Esophagus muscularis mucosa (tissue), 4 donors: Measurements from ENCODE around the gene ARHGAP31. TPM values are rescaled to one million over a fixed set of nuclear protein-coding genes. Genes with fewer than 3 reads are reported as not detected.
A peak's percentile ranks its signal among the peaks of the same experiment; 100 is the strongest.

Experiments
- DNase-seq: peaks from one replicate; pipeline ENCODE4 v3.0.0-alpha.2; 2017; ENCODE audit errors: extremely low spot score
- H3K27ac ChIP-seq, 4 donors: fragments of 200-600 bp; sonication (generic); replicated peaks in 1 of 4; 1 replicate in 3 of 4; 2 replicates in 1 of 4; pipeline ENCODE4 v1.5.1; 2016 to 2019; ENCODE audit warnings: mild to moderate bottlenecking in 1 of 4
- H3K27me3 ChIP-seq, 4 donors: fragments of 200-600 bp; sonication (generic); one replicate each; pipeline versions ENCODE4 v1.5.1 to v1.6.0; 2016 to 2019
- H3K36me3 ChIP-seq, 4 donors: fragments of 200-600 bp; sonication (generic); one replicate each; pipeline ENCODE4 v1.5.1; 2016 to 2019
- H3K4me1 ChIP-seq, 4 donors: fragments of 200-600 bp; sonication (generic); one replicate each; pipeline ENCODE4 v1.5.1; 2016 to 2019
- H3K4me3 ChIP-seq, 4 donors: fragments of 200-600 bp; sonication (generic); 1 replicate in 2 of 4; 2 replicates in 2 of 4; pipeline ENCODE4 v1.5.1; 2016 to 2019; ENCODE audit warnings: mild to moderate bottlenecking in 4 of 4, moderate library complexity in 1 of 4
- H3K9me3 ChIP-seq, 4 donors: fragments of 200-600 bp; sonication (generic); 1 replicate in 3 of 4; 2 replicates in 1 of 4; pipeline ENCODE4 v1.5.1; 2016 to 2019
- EP300 ChIP-seq: sonication (generic); formaldehyde crosslinking; IDR thresholded peaks from one replicate; pipeline ENCODE4 v1.6.1; 2017; ENCODE audit warnings: antibody characterized with exemption
- POLR2A ChIP-seq: fragments of 450-650 bp; IDR thresholded peaks from one replicate; pipeline ENCODE4 v1.6.1; 2017; ENCODE audit warnings: antibody characterized with exemption, moderate library complexity, mild to moderate bottlenecking, low read depth
- POLR2AphosphoS5 ChIP-seq, 2 donors: sonication (generic); formaldehyde crosslinking; IDR thresholded peaks; one replicate each; pipeline ENCODE4 v1.6.1; 2017; ENCODE audit warnings: antibody characterized with exemption in 2 of 2
- WGBS: methylation state at CpG from one replicate; pipeline ENCODE4 v1.1.5; 2018; 5-methylcytosine and 5-hydroxymethylcytosine counted together
- intact Hi-C: fragments of 100-400 bp; cut with DNase I; formaldehyde crosslinking; loops from one replicate; pipeline ENCODE4 v1.15.1; 2023
- total RNA-seq, 4 donors: library from RNA; depleted of rRNA; stranded (reverse); fragments of >200 nt; gene quantifications; one replicate each; pipeline versions ENCODE4 v1.1.0 to v1.2.1, GENCODE V29; 2016
- TF ChIP-seq, protein P1 (sequence below), 3 experiments: fragments of 200-600 bp in 2 of 3; fragments of 450-650 bp in 1 of 3; sonication (generic) in 2 of 3; IDR thresholded peaks; one replicate each; pipeline ENCODE4 v1.5.1; 2017 to 2019; ENCODE audit warnings: antibody characterized with exemption in 3 of 3, mild to moderate bottlenecking in 2 of 3, moderate library complexity in 1 of 3

Gene ARHGAP31
- total RNA-seq, 4 donors from 2014 or later, result 14.5 to 25.9 (median 23.1) TPM

DNA sequence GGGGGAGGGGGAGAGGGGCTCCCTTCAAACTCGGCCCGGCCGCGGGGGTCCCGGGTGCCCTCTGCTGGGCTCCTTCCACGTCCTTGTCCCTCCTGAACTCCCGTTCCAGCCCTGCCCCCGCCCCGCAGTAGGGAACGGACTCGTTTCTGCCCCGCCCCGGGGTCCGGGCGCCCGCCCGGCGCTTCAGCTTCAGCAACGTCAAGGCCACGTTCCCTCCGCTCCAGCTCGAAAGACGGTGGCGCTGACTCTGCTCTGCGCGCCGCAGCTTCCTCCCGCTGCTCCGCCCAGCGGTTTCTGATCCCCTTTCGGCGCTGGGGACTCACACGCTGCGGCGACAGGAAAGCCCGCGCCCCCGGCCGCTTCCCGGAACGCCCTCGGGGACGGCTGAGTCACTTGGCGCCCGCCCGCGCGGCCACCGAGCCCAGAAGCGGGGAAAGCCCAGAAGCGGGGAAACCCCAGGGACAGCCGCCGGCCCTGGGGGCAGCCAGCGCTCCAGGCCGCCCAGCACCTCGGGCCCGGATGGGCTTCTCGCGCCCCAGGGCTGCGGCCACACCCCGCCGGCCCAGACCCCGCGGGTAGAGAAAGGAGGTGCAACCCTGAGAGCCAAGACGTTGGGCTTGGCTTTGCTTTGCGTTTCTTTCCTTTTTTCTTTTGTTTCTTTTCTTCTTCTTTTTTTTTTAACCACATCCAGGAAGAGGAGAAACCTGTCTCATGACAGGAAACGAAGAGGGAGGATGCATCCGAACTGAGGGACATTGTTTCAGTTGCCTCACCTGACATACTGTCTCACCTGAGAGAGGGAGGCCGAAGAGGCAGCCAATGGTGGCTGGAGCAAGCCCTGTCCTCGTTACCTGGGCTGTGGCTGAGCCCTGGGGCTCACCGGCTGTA lies 28.9 kb downstream of the ARHGAP31 start:
- 6% methylated on average over 33 of the region's 71 CpGs for WGBS
- H3K27ac ChIP-seq, result peak overlapping the region; percentile 87 to 96 (median 92)
- no peaks in the 10 kb centered on the region for H3K9me3 ChIP-seq
- DNase-seq, result peak; percentile 94
- H3K27me3 ChIP-seq, result no peaks in the 10 kb centered on the region
- TF ChIP-seq, protein P1, sequence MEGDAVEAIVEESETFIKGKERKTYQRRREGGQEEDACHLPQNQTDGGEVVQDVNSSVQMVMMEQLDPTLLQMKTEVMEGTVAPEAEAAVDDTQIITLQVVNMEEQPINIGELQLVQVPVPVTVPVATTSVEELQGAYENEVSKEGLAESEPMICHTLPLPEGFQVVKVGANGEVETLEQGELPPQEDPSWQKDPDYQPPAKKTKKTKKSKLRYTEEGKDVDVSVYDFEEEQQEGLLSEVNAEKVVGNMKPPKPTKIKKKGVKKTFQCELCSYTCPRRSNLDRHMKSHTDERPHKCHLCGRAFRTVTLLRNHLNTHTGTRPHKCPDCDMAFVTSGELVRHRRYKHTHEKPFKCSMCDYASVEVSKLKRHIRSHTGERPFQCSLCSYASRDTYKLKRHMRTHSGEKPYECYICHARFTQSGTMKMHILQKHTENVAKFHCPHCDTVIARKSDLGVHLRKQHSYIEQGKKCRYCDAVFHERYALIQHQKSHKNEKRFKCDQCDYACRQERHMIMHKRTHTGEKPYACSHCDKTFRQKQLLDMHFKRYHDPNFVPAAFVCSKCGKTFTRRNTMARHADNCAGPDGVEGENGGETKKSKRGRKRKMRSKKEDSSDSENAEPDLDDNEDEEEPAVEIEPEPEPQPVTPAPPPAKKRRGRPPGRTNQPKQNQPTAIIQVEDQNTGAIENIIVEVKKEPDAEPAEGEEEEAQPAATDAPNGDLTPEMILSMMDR (IDR thresholded peaks at IDR 0.05), result peak in 1 of 3 experiments; percentile 5
- TF ChIP-seq POLR2AphosphoS5 (IDR thresholded peaks at IDR 0.05), result peak; percentile 67 to 84
- no peak for TF ChIP-seq POLR2A
- TF ChIP-seq EP300, result no peak
- H3K36me3 ChIP-seq, result no peaks in the 10 kb centered on the region
- H3K4me1 ChIP-seq, result peaks cover 22 to 28% (median 27%) of the 10 kb centered on the region in 4 donors
- intact Hi-C loops, result loop anchor here (2.0 kb wide), 1 partner anchor 28 kb away; the partner anchor contains the start of gene ARHGAP31
- H3K4me3 ChIP-seq, result peak overlapping the region; percentile 61 to 79 (median 69)

DNA sequence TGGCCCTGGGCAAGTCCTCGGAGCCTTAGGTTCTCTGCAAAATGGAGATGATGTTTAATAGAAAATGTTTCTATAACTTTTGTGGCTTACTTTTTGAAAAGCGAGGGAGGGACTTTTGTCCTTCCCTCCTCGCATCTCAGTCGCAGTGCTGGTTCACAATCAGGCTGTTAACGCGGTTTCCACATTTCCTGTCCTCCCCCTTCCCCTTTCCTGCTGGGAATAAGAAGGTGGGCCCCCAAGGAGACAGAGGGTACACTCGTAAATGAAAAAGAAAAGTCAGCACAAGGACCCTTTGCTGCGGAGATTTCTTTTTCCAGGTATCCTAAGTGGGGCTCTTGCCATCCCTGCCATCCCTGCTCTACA lies 29.5 kb downstream of the ARHGAP31 start:
- TF ChIP-seq POLR2AphosphoS5 (IDR thresholded peaks at IDR 0.05), result no peak
- TF ChIP-seq EP300, result no peak
- no peak for TF ChIP-seq POLR2A
- TF ChIP-seq, protein P1 (IDR thresholded peaks at IDR 0.05), result no peak
- peak overlapping the region; percentile 87 to 96 (median 92) for H3K27ac ChIP-seq
- H3K27me3 ChIP-seq, result no peaks in the 10 kb centered on the region
- H3K9me3 ChIP-seq, result no peaks in the 10 kb centered on the region
- WGBS, result 70% methylated on average over 8 of the region's 8 CpGs
- peaks cover 0 to 2% (median 0%) of the 10 kb centered on the region in 4 donors for H3K36me3 ChIP-seq
- H3K4me3 ChIP-seq, result peak overlapping the region; percentile 61 to 79 (median 69)
- no peak for DNase-seq
- H3K4me1 ChIP-seq, result peaks cover 22 to 33% (median 28%) of the 10 kb centered on the region in 4 donors
- intact Hi-C loops, result loop anchor here (2.0 kb wide), 1 partner anchor 29 kb away; the partner anchor contains the start of gene ARHGAP31

DNA sequence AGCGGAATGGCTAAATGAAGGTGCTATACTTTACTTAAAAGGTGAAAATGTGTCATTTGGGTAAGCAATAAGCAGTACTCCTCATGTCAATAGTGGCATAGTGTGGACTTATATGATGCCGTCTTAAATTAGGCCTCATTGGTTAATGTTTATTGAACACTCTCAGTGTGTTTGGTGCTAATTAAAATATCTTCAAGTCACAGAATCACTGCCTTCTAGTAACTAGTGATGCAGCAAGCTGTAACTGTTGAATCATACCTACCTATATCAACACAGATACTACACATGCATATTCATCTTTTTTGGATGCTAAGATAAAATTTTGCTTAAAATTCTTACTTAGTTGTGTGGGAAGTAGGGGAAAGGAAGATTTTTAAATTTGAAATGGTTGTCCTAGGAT lies 30.7 kb downstream of the ARHGAP31 start:
- Histone ChIP-seq H3K4me3 (no peak overlapping the region), H3K4me1 (peaks cover 27 to 44% (median 33%) of the 10 kb centered on the region in 4 donors), H3K27me3 (no peaks in the 10 kb centered on the region), H3K27ac (no peak overlapping the region), H3K9me3 (no peaks in the 10 kb centered on the region), H3K36me3 (peaks cover 0 to 8% (median 0%) of the 10 kb centered on the region in 4 donors)
- intact Hi-C loops, result no loop called here
- TF ChIP-seq EP300, result no peak
- TF ChIP-seq POLR2AphosphoS5 (IDR thresholded peaks at IDR 0.05), result no peak
- no peak for TF ChIP-seq POLR2A
- TF ChIP-seq, protein P1 (IDR thresholded peaks at IDR 0.05), result no peak
- WGBS, result 91% methylated on average over 2 of the region's 2 CpGs
- no peak for DNase-seq

DNA sequence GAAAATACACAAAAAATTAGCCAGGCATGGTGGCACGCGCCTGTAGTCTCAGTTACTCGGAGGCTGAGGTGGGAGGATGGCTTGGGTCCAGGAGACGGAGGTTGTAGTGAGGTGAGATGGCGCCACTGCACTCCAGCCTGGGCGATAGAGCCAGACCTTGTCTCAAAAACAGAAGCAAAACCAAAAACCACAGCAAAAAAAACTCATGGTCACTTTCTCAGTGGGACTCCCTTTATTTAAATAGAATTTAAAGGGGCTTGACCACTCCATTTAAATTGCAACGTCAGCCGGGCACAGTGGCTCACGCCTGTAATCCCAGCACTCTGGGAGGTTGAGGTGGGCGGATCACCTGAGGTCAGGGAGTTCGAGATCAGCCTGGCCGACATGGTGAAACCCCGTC lies 32.8 kb downstream of the ARHGAP31 start:
- DNase-seq, result no peak
- Histone ChIP-seq H3K36me3 (peaks cover 0 to 8% (median 0%) of the 10 kb centered on the region in 4 donors), H3K27ac (no peak overlapping the region), H3K27me3 (no peaks in the 10 kb centered on the region), H3K9me3 (no peaks in the 10 kb centered on the region), H3K4me3 (no peak overlapping the region), H3K4me1 (peaks cover 25 to 54% (median 37%) of the 10 kb centered on the region in 4 donors)
- 90% methylated on average over 13 of the region's 13 CpGs for WGBS
- intact Hi-C loops, result no loop called here
- TF ChIP-seq EP300 (no peak), POLR2AphosphoS5 (IDR thresholded peaks at IDR 0.05) (no peak), POLR2A (no peak)
- TF ChIP-seq, protein P1 (IDR thresholded peaks at IDR 0.05), result no peak
